NCI-H187 (cell line): ENCODE results near the gene METTL21A.

Experiments
- DNase-seq, 2 experiments: peaks; one replicate each; lab custom pipeline; 2025; lab: John Stamatoyannopoulos, UW

The METTL21A gene

GRCh38 chr2:207624185-207625013 lies 795 bp downstream of the METTL21A start:
- no peak for DNase-seq

- no peak for DNase-seq
These were observed 3.6 kb downstream of the METTL21A start for GRCh38 chr2:207621501-207622039.

GRCh38 chr2:207619764-207620203 lies 5.4 kb downstream of the METTL21A start:
- no peak for DNase-seq

- DNase-seq = no peak
These were observed 8.1 kb downstream of the METTL21A start for GRCh38 chr2:207617011-207617671.

DNA sequence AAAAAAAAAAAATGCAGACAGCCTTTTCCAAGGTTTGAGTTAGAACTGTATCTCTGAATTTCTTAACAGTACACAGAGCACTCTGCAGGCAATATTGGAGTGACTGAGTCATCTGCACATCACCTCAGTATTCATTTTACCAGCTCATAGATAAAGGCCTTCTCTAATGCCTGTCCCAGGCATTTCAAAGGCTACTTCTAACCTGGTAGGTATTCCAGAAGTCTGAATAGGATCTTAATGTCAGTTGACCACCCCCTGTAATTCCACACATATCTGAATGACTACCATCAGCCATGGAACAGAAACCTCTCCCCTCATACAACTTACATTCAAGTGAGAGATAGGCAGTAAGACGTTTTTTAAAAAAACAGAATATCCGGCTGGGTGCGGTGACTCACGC lies 9.0 kb downstream of the METTL21A start:
- DNase-seq = no peak

- DNase-seq = no peak
These were observed 10.4 kb downstream of the METTL21A start for GRCh38 chr2:207614824-207615223.

- DNase-seq = no peak
These were observed 12.5 kb downstream of the METTL21A start for GRCh38 chr2:207612714-207613113.

DNA sequence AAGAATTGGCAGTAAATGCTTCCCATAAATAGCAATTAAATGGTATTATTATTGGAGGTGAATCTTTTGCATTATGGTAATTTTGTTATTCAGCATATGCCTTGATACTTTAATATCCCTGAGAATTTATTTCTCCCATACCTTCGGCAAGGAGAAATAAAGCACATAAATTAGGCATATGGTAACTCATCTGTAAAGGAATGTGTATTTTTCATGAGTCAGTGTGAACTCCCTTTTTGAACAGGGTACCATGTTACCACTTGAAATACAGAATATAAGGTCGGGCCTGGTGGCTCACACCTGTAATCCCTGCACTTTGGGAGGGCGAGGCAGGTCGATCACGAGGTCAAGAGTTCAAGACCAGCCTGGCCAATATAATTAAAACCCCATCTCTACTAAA lies 18.4 kb downstream of the METTL21A start:
- DNase-seq = no peak

GRCh38 chr2:207606399-207606798 lies 18.8 kb downstream of the METTL21A start:
- DNase-seq = no peak

GRCh38 chr2:207603486-207603885 lies 21.7 kb downstream of the METTL21A start:
- no peak for DNase-seq

- no peak for DNase-seq
These were observed 23.4 kb downstream of the METTL21A start for GRCh38 chr2:207601774-207602173.

DNA sequence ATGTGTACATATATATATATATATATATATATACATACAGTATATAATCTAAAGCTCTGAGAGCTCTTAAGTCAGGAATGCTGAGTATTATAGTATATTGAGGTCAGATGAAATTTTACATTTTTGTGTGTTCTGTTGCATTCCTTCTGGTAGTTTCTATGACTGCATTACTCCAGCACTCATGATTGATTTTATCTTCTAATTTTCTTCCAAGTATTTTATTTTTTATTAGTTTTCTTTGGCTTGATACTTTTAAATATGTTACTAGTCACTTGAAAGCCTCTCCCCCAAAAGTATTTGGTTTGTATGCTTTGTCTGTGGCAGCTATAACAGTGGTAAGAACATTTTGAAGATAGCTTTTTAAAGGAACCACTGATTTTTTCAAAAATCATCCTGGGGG lies 25.0 kb downstream of the METTL21A start:
- DNase-seq = no peak

DNA sequence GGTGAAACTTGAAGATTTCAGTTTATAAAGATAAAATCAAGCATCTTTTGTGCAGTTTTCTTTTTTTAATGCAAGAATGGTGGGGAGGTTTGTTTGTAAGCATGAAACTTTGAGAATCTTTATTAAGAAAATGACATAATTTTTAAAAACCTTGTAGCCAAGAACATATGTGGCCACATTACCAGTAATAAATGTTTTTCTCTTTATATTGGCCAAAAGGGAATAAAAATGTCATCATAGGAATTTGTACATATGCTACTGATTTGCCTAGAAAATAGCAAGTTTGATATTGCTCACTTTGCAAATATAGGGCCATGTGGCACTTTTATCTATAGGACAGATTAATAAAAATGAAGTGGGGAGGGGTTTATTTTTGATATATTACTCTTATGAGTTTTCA lies 25.6 kb downstream of the METTL21A start:
- no peak for DNase-seq

- DNase-seq = no peak
These were observed 30.5 kb downstream of the METTL21A start for GRCh38 chr2:207594731-207595130.

GRCh38 chr2:207594264-207594663 lies 30.9 kb downstream of the METTL21A start:
- no peak for DNase-seq

GRCh38 chr2:207593277-207593676 lies 31.9 kb downstream of the METTL21A start:
- no peak for DNase-seq

- no peak for DNase-seq
These were observed 36.1 kb downstream of the METTL21A start for GRCh38 chr2:207589143-207589542.

DNA sequence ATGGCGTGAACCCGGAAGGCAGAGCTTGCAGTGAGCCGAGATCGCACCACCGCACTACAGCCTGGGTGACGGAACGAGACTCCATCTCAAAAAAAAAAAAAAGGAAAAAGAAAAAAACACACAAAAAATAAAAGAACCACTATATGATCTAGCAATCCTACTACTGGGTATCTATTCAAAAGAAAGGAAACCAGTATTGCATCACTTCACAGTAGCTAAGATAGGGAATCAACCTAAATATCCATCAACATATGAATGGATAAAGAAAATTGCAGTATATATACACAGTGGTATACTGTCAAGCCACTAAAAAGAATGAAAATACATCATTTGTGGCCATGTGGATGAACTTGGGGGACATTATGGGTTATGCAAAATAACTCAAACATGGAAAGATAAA lies 37.9 kb downstream of the METTL21A start:
- DNase-seq = no peak

DNA sequence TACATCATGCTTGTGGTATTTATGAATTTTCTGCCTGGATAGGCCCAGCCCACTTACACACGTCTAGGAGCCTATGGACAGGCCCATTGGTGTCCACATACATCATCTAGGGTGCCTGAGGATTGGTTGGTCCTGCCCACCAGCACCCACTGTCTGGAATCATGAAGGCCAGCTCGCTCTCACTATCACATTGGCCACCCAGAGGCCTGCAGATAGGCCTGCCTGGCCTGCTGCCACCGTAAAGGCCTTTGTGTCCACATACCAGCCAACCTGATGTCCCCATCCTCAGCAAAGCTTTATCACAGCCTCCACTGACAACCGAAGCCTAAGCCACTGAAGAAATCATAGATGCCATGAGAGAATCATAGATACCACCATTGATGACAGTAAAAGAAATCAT lies 40.2 kb downstream of the METTL21A start:
- no peak for DNase-seq

GRCh38 chr2:207571370-207571769 lies 53.8 kb downstream of the METTL21A start:
- no peak for DNase-seq

DNA sequence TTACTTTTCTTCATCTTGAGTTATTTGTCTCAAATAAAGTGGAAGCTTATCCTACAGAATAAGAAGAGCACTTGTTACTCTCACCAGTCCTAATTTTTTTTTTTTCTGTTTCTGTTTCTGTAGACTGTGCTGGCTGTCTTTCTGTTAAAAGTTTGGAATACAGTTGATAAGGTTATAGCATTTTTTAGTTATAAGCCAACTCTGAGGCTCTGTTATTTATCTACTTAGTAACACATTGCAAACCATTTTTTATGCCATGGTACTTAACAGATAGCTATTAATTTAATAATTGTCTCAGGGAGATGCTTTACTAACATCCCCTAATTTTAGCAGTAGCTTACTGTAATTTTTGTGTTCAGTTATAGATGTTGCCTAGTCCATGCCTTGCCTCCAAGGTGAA lies 57.5 kb downstream of the METTL21A start:
- DNase-seq = no peak

DNA sequence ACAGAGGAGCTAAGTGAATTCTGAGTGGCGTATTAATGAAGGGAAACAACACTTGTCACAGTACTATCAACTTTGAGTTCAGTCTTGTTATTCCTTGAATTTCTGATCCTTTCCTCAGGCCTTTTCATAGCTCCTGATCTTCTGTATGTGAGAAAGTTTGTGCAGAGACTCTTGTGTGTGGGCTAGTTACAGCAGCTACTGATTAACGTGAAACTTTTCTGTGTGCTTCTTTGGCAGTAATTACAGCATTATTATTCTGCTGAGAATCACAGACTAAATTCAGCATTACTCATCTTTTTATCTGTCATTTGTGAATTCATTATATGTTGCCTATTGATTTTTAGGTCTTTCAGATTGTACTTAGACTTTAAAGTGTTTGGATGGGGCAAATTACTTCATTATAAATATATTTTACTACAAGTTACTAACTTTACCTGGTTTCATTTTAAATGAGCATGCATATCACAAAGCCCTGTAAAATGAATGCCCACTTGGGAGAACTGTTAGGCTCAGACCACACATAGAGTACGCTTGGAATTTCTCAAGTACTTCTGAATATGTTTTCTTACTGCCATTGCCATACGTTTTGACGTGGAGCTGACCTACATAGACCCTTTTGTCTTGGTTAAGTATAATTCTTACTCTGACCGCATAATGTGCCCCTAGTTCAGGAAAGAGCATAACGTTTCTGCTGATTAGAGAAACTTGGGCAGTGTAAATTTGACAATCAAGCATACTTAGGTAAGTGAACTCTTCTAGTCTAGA lies 59.3 kb downstream of the METTL21A start:
- no peak for DNase-seq
